Measurements from ENCODE around the gene HRH2. TPM values are rescaled to one million over a fixed set of nuclear protein-coding genes. Genes with fewer than 3 reads are reported as not detected.

Gene HRH2
- total RNA-seq (2014; rRNA removed; shearing (Covaris generic)) (not detected in 2 replicates), polyA plus RNA-seq (2016; fragmentation: Nextera tagmentation; extraction: Ambion mirVana) (not detected in 2 replicates)

GRCh38 chr5:175657593-175658271, at the start of gene HRH2:
Gene HRH2 (plus strand): TSS chr5:175658071. CDS start chr5:175683234, 25,163 bp downstream.
- H3K4me2 ChIP-seq (ENCODE audit: unreplicated experiment): no peak within 1 kb of the TSS
- no peak within 1 kb of the TSS for H3K4me3 ChIP-seq

GRCh38 chr5:175609526-175609925, 48.3 kb upstream of the HRH2 start:
- WGBS, 2 experiments (ENCODE audit: low coverage in 1 of 2, low lambda C conversion rate in 2 of 2, missing lambda C conversion rate in 2 of 2): 47 to 52% methylated on average over 11 of the region's 11 CpGs
- Histone ChIP-seq H3K9me3 (ENCODE audit: low read depth) (no peaks in the 10 kb centered on the region), H3K4me2 (ENCODE audit: unreplicated experiment) (no peak overlapping the region), H3K36me3 (ENCODE audit: low read depth) (no peaks in the 10 kb centered on the region), H3F3A (ENCODE audit: insufficient read depth) (no peaks in the 10 kb centered on the region), H3K9ac (no peak overlapping the region), H2AFZ (no peak overlapping the region), H3K9me2 (ENCODE audit: insufficient read depth) (no peaks in the 10 kb centered on the region), H3K27me3 (replicated peaks; ENCODE audit: insufficient read depth) (no peaks in the 10 kb centered on the region), H3K27ac (no peak overlapping the region), H3K4me1 (ENCODE audit: insufficient read depth) (no peaks in the 10 kb centered on the region), H3K4me3 (no peak overlapping the region), H4K20me1 (ENCODE audit: insufficient read depth) (no peaks in the 10 kb centered on the region), H3K79me2 (ENCODE audit: insufficient read depth) (no peaks in the 10 kb centered on the region)
- in situ Hi-C loops (cut with MboI): no loop called here
- DNase-seq: no peak
- no peak for TF ChIP-seq EZH2phosphoT487 (IDR thresholded peaks at IDR 0.05; ENCODE audit: insufficient read depth, low read depth)
- TF ChIP-seq EZH2 (IDR thresholded peaks at IDR 0.05; ENCODE audit: insufficient read depth, poor library complexity, severe bottlenecking): no peak

More at GRCh38 chr5:175657593-175658271, at the start of gene HRH2:
- H3K4me1 ChIP-seq (ENCODE audit: insufficient read depth): no peaks in the 10 kb centered on the region
- no peaks in the 10 kb centered on the region for H4K20me1 ChIP-seq (ENCODE audit: insufficient read depth)
- H3K9ac ChIP-seq: no peak within 1 kb of the TSS
- H3K36me3 ChIP-seq (ENCODE audit: low read depth): no peaks in the 10 kb centered on the region
- H3F3A ChIP-seq (ENCODE audit: insufficient read depth): no peaks in the 10 kb centered on the region
- H3K79me2 ChIP-seq (ENCODE audit: insufficient read depth): no peaks in the 10 kb centered on the region
- 4 to 7% methylated on average over 7 to 58 of the region's 58 CpGs for WGBS, 2 experiments (ENCODE audit: low coverage in 1 of 2, low lambda C conversion rate in 2 of 2, missing lambda C conversion rate in 2 of 2)
- no peak within 1 kb of the TSS for H3K27ac ChIP-seq
- DNase-seq: no peak
- no peak within 1 kb of the TSS for H2AFZ ChIP-seq
- H3K9me2 ChIP-seq (ENCODE audit: insufficient read depth): no peaks in the 10 kb centered on the region
- TF ChIP-seq EZH2phosphoT487 (IDR thresholded peaks at IDR 0.05; ENCODE audit: insufficient read depth, low read depth) (no peak), EZH2 (IDR thresholded peaks at IDR 0.05; ENCODE audit: insufficient read depth, poor library complexity, severe bottlenecking) (no peak)
- H3K9me3 ChIP-seq (ENCODE audit: low read depth): no peaks in the 10 kb centered on the region
- H3K27me3 ChIP-seq (replicated peaks; ENCODE audit: insufficient read depth): peaks cover 5% of the 10 kb centered on the region; the same call in 1 of the 2 replicates
- in situ Hi-C loops (cut with MboI): no loop called here

- Histone ChIP-seq H3F3A (ENCODE audit: insufficient read depth) (no peaks in the 10 kb centered on the region), H3K4me2 (ENCODE audit: unreplicated experiment) (no peak overlapping the region), H3K36me3 (ENCODE audit: low read depth) (no peaks in the 10 kb centered on the region), H3K9ac (no peak overlapping the region), H3K9me3 (ENCODE audit: low read depth) (no peaks in the 10 kb centered on the region), H3K27ac (no peak overlapping the region), H3K27me3 (replicated peaks; ENCODE audit: insufficient read depth) (no peaks in the 10 kb centered on the region), H3K4me3 (no peak overlapping the region), H3K9me2 (ENCODE audit: insufficient read depth) (no peaks in the 10 kb centered on the region), H4K20me1 (ENCODE audit: insufficient read depth) (no peaks in the 10 kb centered on the region), H3K79me2 (ENCODE audit: insufficient read depth) (no peaks in the 10 kb centered on the region), H2AFZ (no peak overlapping the region), H3K4me1 (ENCODE audit: insufficient read depth) (no peaks in the 10 kb centered on the region)
- WGBS, 2 experiments (ENCODE audit: low coverage in 1 of 2, low lambda C conversion rate in 2 of 2, missing lambda C conversion rate in 2 of 2): 19 to 23% methylated on average over 5 of the region's 5 CpGs
- in situ Hi-C loops (cut with MboI): no loop called here
- TF ChIP-seq EZH2 (IDR thresholded peaks at IDR 0.05; ENCODE audit: insufficient read depth, poor library complexity, severe bottlenecking): no peak
- no peak for TF ChIP-seq EZH2phosphoT487 (IDR thresholded peaks at IDR 0.05; ENCODE audit: insufficient read depth, low read depth)
- no peak for DNase-seq
Measured at GRCh38 chr5:175610381-175610780, 47.5 kb upstream of the HRH2 start.

GRCh38 chr5:175610898-175611297, 47.0 kb upstream of the HRH2 start:
- Histone ChIP-seq H3F3A (ENCODE audit: insufficient read depth) (no peaks in the 10 kb centered on the region), H3K4me2 (ENCODE audit: unreplicated experiment) (no peak overlapping the region), H2AFZ (no peak overlapping the region), H3K9me2 (ENCODE audit: insufficient read depth) (no peaks in the 10 kb centered on the region), H3K4me1 (ENCODE audit: insufficient read depth) (no peaks in the 10 kb centered on the region), H3K27me3 (replicated peaks; ENCODE audit: insufficient read depth) (no peaks in the 10 kb centered on the region), H3K27ac (no peak overlapping the region), H3K4me3 (no peak overlapping the region), H3K9ac (no peak overlapping the region), H3K79me2 (ENCODE audit: insufficient read depth) (no peaks in the 10 kb centered on the region), H3K9me3 (ENCODE audit: low read depth) (no peaks in the 10 kb centered on the region), H3K36me3 (ENCODE audit: low read depth) (no peaks in the 10 kb centered on the region), H4K20me1 (ENCODE audit: insufficient read depth) (no peaks in the 10 kb centered on the region)
- no peak for DNase-seq
- in situ Hi-C loops (cut with MboI): no loop called here
- TF ChIP-seq EZH2 (IDR thresholded peaks at IDR 0.05; ENCODE audit: insufficient read depth, poor library complexity, severe bottlenecking) (no peak), EZH2phosphoT487 (IDR thresholded peaks at IDR 0.05; ENCODE audit: insufficient read depth, low read depth) (no peak)
- whole genome bisulfite sequencing, 2 experiments (ENCODE audit: low coverage in 1 of 2, low lambda C conversion rate in 2 of 2, missing lambda C conversion rate in 2 of 2): 10 to 18% methylated on average over 3 of the region's 3 CpGs
